T-helper 1 cell (primary cell): Measurements from ENCODE around the gene RNU4-1.
A peak's percentile ranks its signal among the peaks of the same experiment; 100 is the strongest.
"Not testable (repeated sequence)": the region's sequence is repeated elsewhere in the genome, so short reads cannot be mapped to it uniquely, and the experiment has no call there.

Experiments
- DNase-seq, 5 donors: peaks; one replicate each; pipeline ENCODE4 v3.0.0-alpha.2; 2012 to 2020
- total RNA-seq, 4 donors: gene quantifications; one replicate each; lab custom pipeline; 2026; lab: John Stamatoyannopoulos, UW

RNU4-1 gene
- 4.5 to 16.6 (median 15.5) reads per million in 4 donors for total RNA-seq

DNA sequence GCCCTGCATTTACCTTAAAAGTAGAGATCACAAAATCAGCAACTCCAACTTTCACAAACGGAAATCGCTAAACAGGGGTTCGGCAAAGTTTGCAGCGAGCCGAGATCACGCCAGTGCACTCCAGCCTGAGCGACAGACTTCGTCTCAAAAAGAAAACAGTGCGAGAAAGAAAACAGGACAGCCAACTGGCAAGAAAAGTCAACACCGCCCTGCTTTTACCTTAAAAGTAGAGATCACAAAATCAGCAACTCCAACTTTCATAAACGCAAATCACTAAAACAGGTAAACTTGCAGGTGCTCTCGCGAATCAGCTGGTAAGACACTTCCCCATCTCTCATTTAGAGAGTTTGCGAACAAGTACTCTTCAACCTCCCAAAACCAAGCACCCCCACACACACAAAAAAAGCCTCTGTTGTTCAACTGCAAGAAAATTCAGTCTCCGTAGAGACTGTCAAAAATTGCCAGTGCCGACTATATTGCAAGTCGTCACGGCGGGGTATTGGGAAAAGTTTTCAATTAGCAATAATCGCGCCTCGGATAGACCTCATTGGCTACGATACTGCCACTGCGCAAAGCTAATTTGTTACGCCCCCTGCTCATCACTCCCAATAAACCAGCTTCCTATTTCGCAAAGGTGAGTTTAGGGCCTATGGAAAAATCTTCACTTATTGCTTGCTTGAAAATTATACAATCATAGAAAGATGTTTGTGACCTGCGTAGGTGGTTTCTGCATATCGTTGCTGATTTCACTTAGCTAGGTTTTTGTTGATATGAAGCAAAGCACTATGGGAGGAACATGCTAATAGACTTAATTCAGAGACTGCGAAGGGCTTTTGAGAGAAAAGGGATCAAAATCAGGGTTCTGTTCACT lies at the start of gene RNU4-1:
Gene RNU4-1, minus strand, starts transcription at position 577 of the 871 bp plus-strand sequence.
- peak; percentile 48 to 93 (median 67) for DNase-seq

- DNase-seq, result no peak
Observed at GRCh38 chr12:120342175-120343038, 49.4 kb upstream of the RNU4-1 start.

DNA sequence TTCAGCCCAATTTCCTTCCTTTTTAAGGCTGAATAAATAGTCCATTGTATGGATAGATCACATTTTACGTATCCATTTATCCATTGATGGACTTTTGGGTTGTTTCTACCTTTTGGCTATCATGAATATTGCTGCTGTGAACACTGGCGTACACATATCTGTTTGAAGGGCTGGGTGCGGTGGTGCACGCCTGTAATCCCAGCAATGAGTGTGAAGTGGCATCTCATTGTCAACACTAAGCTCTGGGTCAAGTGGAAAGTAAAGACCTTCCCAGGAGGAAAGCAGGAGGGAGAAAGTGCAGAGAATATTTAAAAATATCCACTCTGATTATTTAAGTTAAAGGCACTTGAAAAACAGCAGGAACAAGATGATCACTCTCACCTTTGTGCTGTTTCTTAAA lies 46.2 kb upstream of the RNU4-1 start:
- no peak for DNase-seq

DNA sequence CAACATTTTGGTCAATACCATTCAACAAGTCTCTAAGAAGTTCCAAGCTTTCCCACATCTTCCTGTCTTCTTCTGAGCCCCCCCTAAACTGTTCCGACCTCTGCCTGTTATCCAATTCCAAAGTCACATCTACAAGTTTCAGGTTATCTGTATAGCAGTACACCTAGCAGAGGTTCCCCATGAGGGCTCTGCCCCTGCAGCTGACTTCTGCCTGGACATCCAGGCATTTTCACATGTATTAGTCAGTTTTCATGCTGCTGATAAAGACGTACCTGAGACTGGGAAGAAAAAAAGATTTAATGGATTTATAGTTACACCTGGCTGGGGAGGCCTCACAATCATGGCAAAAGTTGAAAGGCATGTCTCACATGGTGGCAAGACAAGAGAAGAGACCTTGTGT lies 44.7 kb upstream of the RNU4-1 start:
- no peak for DNase-seq

- not testable (repeated sequence) for DNase-seq
Observed at GRCh38 chr12:120336392-120336791, 43.4 kb upstream of the RNU4-1 start.

GRCh38 chr12:120335447-120335846 lies 42.4 kb upstream of the RNU4-1 start:
- DNase-seq, result not testable (repeated sequence)

DNA sequence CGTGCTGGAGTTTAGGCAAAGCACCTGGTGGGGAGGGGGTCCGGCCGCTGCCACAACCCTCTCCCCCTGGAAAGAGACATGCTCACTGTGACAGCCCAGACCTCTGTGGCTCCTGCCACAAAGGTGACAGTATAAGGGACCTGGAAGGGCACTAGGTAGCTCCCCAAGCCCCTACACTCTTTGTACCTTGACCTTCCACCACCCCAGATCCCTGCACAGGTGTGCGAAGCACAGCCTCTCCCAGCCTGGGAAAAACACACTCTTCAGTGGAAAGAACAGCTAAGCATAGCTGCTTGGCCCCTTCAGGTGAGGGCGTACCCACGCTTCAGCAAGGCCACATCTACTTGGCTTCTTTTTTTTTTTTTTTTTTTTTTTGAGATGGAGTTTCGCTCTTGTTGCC lies 39.5 kb upstream of the RNU4-1 start:
- DNase-seq, result no peak

- no peak for DNase-seq
Observed at GRCh38 chr12:120332041-120332440, 39.0 kb upstream of the RNU4-1 start.

- DNase-seq, result no peak
Observed at GRCh38 chr12:120331390-120331789, 38.4 kb upstream of the RNU4-1 start.

DNA sequence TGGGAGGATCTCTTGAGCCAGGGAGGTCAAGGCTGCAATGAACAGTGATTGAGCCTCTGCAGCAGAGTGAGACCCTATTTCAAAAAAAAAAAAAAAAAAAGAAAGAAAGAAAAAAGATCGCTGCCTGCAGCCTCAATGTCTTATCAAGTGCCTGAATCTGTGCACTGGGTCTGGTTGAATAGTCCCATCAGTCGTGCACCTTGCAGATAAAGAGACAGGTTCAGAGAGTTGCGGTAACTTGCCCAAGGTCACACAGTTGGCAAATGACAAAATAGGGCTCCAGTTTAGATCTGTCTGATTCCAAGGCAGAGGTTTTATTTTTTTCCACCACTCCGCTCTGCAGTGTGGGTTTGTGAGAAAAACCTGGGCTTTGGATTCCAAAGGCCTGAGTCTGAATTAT lies 35.2 kb upstream of the RNU4-1 start:
- DNase-seq, result no peak

DNA sequence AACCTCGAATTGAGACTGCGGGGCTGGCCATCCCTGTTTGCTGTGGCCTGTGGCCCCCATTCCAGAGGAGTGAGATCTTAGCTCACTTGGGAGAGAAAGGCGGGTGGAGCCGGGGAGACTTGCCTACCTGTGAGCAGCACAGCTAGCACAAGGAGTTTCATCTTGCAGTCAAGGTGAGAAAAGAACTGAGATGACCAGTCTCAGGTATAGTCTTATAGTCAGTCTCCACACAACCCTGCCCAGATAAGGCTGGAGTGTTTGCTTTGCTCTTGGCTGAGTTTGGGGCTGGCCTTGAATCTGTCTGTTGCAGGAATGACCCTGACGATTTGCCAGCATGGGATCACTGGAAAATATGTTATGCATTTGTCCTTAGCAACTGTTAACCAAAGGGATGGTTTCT lies 34.6 kb upstream of the RNU4-1 start, which contains the start of gene PLA2G1B:
Gene PLA2G1B, minus strand, starts transcription at position 187 of the 400 bp plus-strand sequence. Its CDS starts 26 bp downstream, at position 161.
- DNase-seq, result no peak

- DNase-seq, result no peak
Observed at GRCh38 chr12:120324841-120325417, 31.9 kb upstream of the RNU4-1 start.

- DNase-seq, result no peak
Observed at GRCh38 chr12:120323772-120324171, 30.7 kb upstream of the RNU4-1 start.

GRCh38 chr12:120321382-120322202 lies 28.6 kb upstream of the RNU4-1 start:
- no peak for DNase-seq

- DNase-seq, result peak; percentile 99
Observed at GRCh38 chr12:120317224-120318105, 24.4 kb upstream of the RNU4-1 start.

- no peak for DNase-seq
Observed at GRCh38 chr12:120316798-120317223, 23.8 kb upstream of the RNU4-1 start.

GRCh38 chr12:120314220-120314619 lies 21.2 kb upstream of the RNU4-1 start:
- no peak for DNase-seq

GRCh38 chr12:120301962-120302815 lies 9.2 kb upstream of the RNU4-1 start, which contains the start of gene SIRT4:
SIRT4 (plus strand) TSS chr12:120302321; CDS start chr12:120303562, 1,241 bp downstream.
- DNase-seq, result peak; percentile 70 to 92 (median 86)

GRCh38 chr12:120292411-120292660 lies 701 bp downstream of the RNU4-1 start:
- DNase-seq, result no peak
